Activated B cell treated with CpG ODN at 0.5 μM for 24 hours (primary cell): Measurements from ENCODE around the gene CASP12. TPM values are rescaled to one million over a fixed set of nuclear protein-coding genes. Genes with fewer than 3 reads are reported as not detected.

Source experiments
- ATAC-seq: fragments of 200-7000 bp; cut with Tn5 transposase; one replicate; pipeline ENCODE4 v1.10.0; 2021; ENCODE audit warnings: low read depth, mild to moderate bottlenecking, moderate library complexity
- CTCF ChIA-PET: fragments of 350-600 bp; sonication (Branson Sonifier 250); formaldehyde crosslinking; loops from one replicate; lab custom pipeline; 2021; ENCODE audit warnings: antibody characterized with exemption; lab: Charles Lee
- POLR2A ChIA-PET: fragments of 350-600 bp; sonication (Branson Sonifier 250); formaldehyde crosslinking; loops from one replicate; lab custom pipeline; 2021; ENCODE audit warnings: antibody characterized with exemption; lab: Charles Lee
- DNase-seq: peaks from one replicate; pipeline ENCODE4 v3.0.0; 2022
- H3K27ac Mint-ChIP-seq: one replicate; pipeline ENCODE4 v1.8.0; 2020; ENCODE audit warnings: mixed read lengths
- H3K27me3 Mint-ChIP-seq: one replicate; pipeline ENCODE4 v1.8.0; 2021; ENCODE audit warnings: mixed read lengths
- H3K36me3 Mint-ChIP-seq: one replicate; pipeline ENCODE4 v1.8.0; 2021; ENCODE audit warnings: low read depth, mixed read lengths
- H3K4me1 Mint-ChIP-seq: one replicate; pipeline ENCODE4 v1.8.0; 2021; ENCODE audit warnings: mixed read lengths
- H3K4me3 Mint-ChIP-seq: one replicate; pipeline ENCODE4 v1.8.0; 2020; ENCODE audit warnings: mild to moderate bottlenecking, mixed read lengths
- H3K9me3 Mint-ChIP-seq: one replicate; pipeline ENCODE4 v1.8.0; 2020; ENCODE audit warnings: mixed read lengths
- CTCF ChIP-seq: fragments of 200-600 bp; IDR thresholded peaks from one replicate; pipeline ENCODE4 v1.8.0; 2022; ENCODE audit warnings: antibody characterized with exemption, mild to moderate bottlenecking
- intact Hi-C: fragments of 100-400 bp; cut with micrococcal nuclease; formaldehyde crosslinking; loops from one replicate; pipeline ENCODE4 v1.15.1; 2024
- total RNA-seq: library from RNA; stranded (reverse); gene quantifications from 2 replicates; pipeline ENCODE4 v1.2.3, GENCODE V29; 2022

CASP12 gene
- total RNA-seq, 1 donor from 2014 or later, result not detected

- DNase-seq (no peak), ATAC-seq (peak; percentile 42)
- Mint-ChIP-seq H3K27me3 (no peaks in the 10 kb centered on the region), H3K9me3 (no peaks in the 10 kb centered on the region), H3K4me1 (peaks cover 69% of the 10 kb centered on the region), H3K36me3 (no peaks in the 10 kb centered on the region), H3K4me3 (peak overlapping the region; percentile 87), H3K27ac (peak overlapping the region; percentile 92)
- TF ChIP-seq CTCF, result no peak
- intact Hi-C loops, result loop anchor here (2.0 to 5.0 kb wide), 3 partner anchors 19 to 50 kb away; partner anchors contain the start of genes CASP12 and CASP4
- ChIA-PET POLR2A (no interaction called here), CTCF (no interaction called here)
These were observed 19.2 kb upstream of the CASP12 start for GRCh38 chr11:104917271-104918112.

- CTCF ChIA-PET, result no interaction called here
- Mint-ChIP-seq H3K36me3 (no peaks in the 10 kb centered on the region), H3K4me1 (peaks cover 61% of the 10 kb centered on the region), H3K27ac (peak overlapping the region; percentile 80), H3K4me3 (peak overlapping the region; percentile 56), H3K9me3 (no peaks in the 10 kb centered on the region), H3K27me3 (no peaks in the 10 kb centered on the region)
- DNase-seq (no peak), ATAC-seq (no peak)
- intact Hi-C loops, result loop anchor here (2.0 to 5.0 kb wide), 2 partner anchors 18 to 51 kb away; partner anchors contain the start of genes CASP12 and CASP4
- POLR2A ChIA-PET, result interaction anchor here (0.8 kb wide), 1 partner anchor 52 kb away, joined by 4 read pairs; the partner anchor contains the start of gene CASP4
- TF ChIP-seq CTCF, result no peak
These were observed 18.2 kb upstream of the CASP12 start for GRCh38 chr11:104916442-104916841.

- TF ChIP-seq CTCF, result no peak
- H3K9me3 Mint-ChIP-seq, result no peaks in the 10 kb centered on the region
- ATAC-seq, result no peak
- ChIA-PET POLR2A (no interaction called here), CTCF (no interaction called here)
- peaks cover 4% of the 10 kb centered on the region for H3K36me3 Mint-ChIP-seq
- H3K27me3 Mint-ChIP-seq, result no peaks in the 10 kb centered on the region
- H3K4me3 Mint-ChIP-seq, result no peak overlapping the region
- H3K27ac Mint-ChIP-seq, result no peak overlapping the region
- intact Hi-C loops, result loop anchor here (2.0 kb wide), 1 partner anchor 17 kb away; no protein-coding TSS in a partner anchor
- no peak for DNase-seq
- peaks cover 42% of the 10 kb centered on the region for H3K4me1 Mint-ChIP-seq
These were observed 13.8 kb upstream of the CASP12 start for GRCh38 chr11:104912102-104912501.

GRCh38 chr11:104908186-104908531 lies 9.9 kb upstream of the CASP12 start:
- TF ChIP-seq CTCF, result no peak
- Mint-ChIP-seq H3K36me3 (peaks cover 10% of the 10 kb centered on the region), H3K4me3 (no peak overlapping the region), H3K9me3 (no peaks in the 10 kb centered on the region), H3K27me3 (no peaks in the 10 kb centered on the region), H3K27ac (no peak overlapping the region), H3K4me1 (peaks cover 13% of the 10 kb centered on the region)
- ChIA-PET CTCF (no interaction called here), POLR2A (no interaction called here)
- intact Hi-C loops, result no loop called here
- ATAC-seq (no peak), DNase-seq (no peak)

- no peak for DNase-seq
- Mint-ChIP-seq H3K27ac (no peak overlapping the region), H3K9me3 (no peaks in the 10 kb centered on the region), H3K4me3 (no peak overlapping the region), H3K4me1 (peaks cover 11% of the 10 kb centered on the region), H3K36me3 (peaks cover 10% of the 10 kb centered on the region), H3K27me3 (no peaks in the 10 kb centered on the region)
- intact Hi-C loops, result no loop called here
- POLR2A ChIA-PET, result no interaction called here
- CTCF ChIA-PET, result no interaction called here
- ATAC-seq, result no peak
- TF ChIP-seq CTCF, result no peak
These were observed 9.4 kb upstream of the CASP12 start for GRCh38 chr11:104907521-104908185.
